Type B pancreatic cell (in vitro differentiated cells): ENCODE results near the gene ZNF438. TPM values are rescaled to one million over a fixed set of nuclear protein-coding genes. Genes with fewer than 3 reads are reported as not detected.

Experiments used
- DNase-seq: peaks from one replicate; pipeline ENCODE4 v3.0.0; 2021; ENCODE audit warnings: mixed read lengths; ENCODE audit not compliant: unreplicated experiment; ENCODE audit errors: extremely low spot score
- H3K27ac Mint-ChIP-seq: 2 replicates; pipeline ENCODE4 v1.8.0; 2021; ENCODE audit warnings: mild to moderate bottlenecking, mixed read lengths
- H3K27me3 Mint-ChIP-seq: 2 replicates; pipeline ENCODE4 v1.8.0; 2021; ENCODE audit warnings: mixed read lengths
- H3K36me3 Mint-ChIP-seq: 2 replicates; pipeline ENCODE4 v1.8.0; 2021; ENCODE audit warnings: mixed read lengths
- H3K4me1 Mint-ChIP-seq: one replicate; pipeline ENCODE4 v1.8.0; 2021; ENCODE audit warnings: mixed read lengths; ENCODE audit not compliant: unreplicated experiment
- H3K4me3 Mint-ChIP-seq: 2 replicates; pipeline ENCODE4 v1.8.0; 2021; ENCODE audit warnings: mild to moderate bottlenecking, mixed read lengths
- H3K9me3 Mint-ChIP-seq: 2 replicates; pipeline ENCODE4 v1.8.0; 2021; ENCODE audit warnings: mixed read lengths
- total RNA-seq: library from RNA; stranded (reverse); gene quantifications from 2 replicates; pipeline ENCODE4 v1.2.1, GENCODE V29; 2021; ENCODE audit warnings: low replicate concordance
- TF ChIP-seq, protein P1 (sequence below): fragments of 200-600 bp; sonication (generic); conservative IDR thresholded peaks from 2 replicates; pipeline ENCODE4 v1.5.0; 2021; ENCODE audit warnings: antibody characterized with exemption, mild to moderate bottlenecking

ZNF438 gene
- total RNA-seq, 1 donor from 2014 or later: 3.7 TPM

DNA sequence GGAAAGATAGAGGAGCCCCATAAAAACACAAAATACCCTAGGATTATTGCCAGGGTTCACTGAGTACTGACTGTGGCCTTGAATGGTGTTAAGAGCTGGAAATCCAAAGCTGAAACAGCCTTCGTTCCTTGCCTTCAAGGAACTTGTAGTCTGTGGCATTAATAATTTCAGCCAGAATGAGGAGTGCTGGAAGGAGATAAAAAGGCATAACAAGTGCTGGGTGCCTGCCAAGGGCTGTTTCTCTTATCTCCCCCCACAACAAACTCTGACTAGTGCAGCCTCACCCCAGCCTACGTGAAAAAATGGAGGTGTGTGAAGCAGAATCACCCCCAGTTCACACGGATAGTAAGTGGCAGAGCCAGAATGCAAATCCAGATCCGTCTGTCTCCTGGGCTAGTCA is 203.0 kb downstream of the ZNF438 start:
- H3K27ac Mint-ChIP-seq: no peak overlapping the region
- H3K4me3 Mint-ChIP-seq: no peak overlapping the region
- peaks cover 51% of the 10 kb centered on the region for H3K4me1 Mint-ChIP-seq
- H3K27me3 Mint-ChIP-seq: no peaks in the 10 kb centered on the region
- no peaks in the 10 kb centered on the region for H3K36me3 Mint-ChIP-seq
- H3K9me3 Mint-ChIP-seq: peaks cover 5% of the 10 kb centered on the region
- TF ChIP-seq, protein P1, sequence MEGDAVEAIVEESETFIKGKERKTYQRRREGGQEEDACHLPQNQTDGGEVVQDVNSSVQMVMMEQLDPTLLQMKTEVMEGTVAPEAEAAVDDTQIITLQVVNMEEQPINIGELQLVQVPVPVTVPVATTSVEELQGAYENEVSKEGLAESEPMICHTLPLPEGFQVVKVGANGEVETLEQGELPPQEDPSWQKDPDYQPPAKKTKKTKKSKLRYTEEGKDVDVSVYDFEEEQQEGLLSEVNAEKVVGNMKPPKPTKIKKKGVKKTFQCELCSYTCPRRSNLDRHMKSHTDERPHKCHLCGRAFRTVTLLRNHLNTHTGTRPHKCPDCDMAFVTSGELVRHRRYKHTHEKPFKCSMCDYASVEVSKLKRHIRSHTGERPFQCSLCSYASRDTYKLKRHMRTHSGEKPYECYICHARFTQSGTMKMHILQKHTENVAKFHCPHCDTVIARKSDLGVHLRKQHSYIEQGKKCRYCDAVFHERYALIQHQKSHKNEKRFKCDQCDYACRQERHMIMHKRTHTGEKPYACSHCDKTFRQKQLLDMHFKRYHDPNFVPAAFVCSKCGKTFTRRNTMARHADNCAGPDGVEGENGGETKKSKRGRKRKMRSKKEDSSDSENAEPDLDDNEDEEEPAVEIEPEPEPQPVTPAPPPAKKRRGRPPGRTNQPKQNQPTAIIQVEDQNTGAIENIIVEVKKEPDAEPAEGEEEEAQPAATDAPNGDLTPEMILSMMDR: no peak
- DNase-seq: no peak

GRCh38 chr10:30828164-30828563 is 203.5 kb downstream of the ZNF438 start:
- TF ChIP-seq, protein P1: no peak
- no peaks in the 10 kb centered on the region for H3K36me3 Mint-ChIP-seq
- no peak overlapping the region for H3K27ac Mint-ChIP-seq
- H3K4me3 Mint-ChIP-seq: no peak overlapping the region
- peaks cover 5% of the 10 kb centered on the region for H3K9me3 Mint-ChIP-seq
- no peaks in the 10 kb centered on the region for H3K27me3 Mint-ChIP-seq
- peaks cover 47% of the 10 kb centered on the region for H3K4me1 Mint-ChIP-seq
- no peak for DNase-seq

GRCh38 chr10:30827531-30828120 is 204.0 kb downstream of the ZNF438 start:
- TF ChIP-seq, protein P1: no peak
- Mint-ChIP-seq H3K27me3 (no peaks in the 10 kb centered on the region), H3K4me3 (no peak overlapping the region), H3K36me3 (no peaks in the 10 kb centered on the region), H3K27ac (no peak overlapping the region), H3K9me3 (peaks cover 5% of the 10 kb centered on the region), H3K4me1 (peaks cover 46% of the 10 kb centered on the region)
- no peak for DNase-seq

GRCh38 chr10:30826679-30827078 is 205.0 kb downstream of the ZNF438 start:
- TF ChIP-seq, protein P1: no peak
- Mint-ChIP-seq H3K4me1 (peaks cover 41% of the 10 kb centered on the region), H3K36me3 (no peaks in the 10 kb centered on the region), H3K9me3 (no peaks in the 10 kb centered on the region), H3K27me3 (no peaks in the 10 kb centered on the region), H3K27ac (no peak overlapping the region), H3K4me3 (no peak overlapping the region)
- DNase-seq: no peak

DNA sequence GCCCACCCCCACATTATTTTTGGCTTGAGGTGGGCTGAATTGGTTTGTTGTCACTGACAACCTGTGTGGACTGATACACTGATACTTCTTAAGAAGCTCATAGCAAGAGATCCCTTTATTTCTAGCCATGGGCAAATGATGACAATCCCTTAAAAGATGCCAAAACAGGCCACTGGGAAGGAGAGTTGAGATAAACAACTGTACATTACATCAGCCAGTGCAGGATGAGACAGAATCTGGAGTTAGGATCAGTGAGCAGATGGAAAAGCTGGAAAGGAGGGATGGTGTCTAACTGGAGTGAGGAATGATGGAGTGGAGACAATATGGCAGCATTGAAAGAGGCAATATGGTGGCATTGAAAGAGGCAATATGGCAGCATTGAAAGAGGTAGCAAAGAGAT is 206.2 kb downstream of the ZNF438 start:
- H3K36me3 Mint-ChIP-seq: no peaks in the 10 kb centered on the region
- no peaks in the 10 kb centered on the region for H3K27me3 Mint-ChIP-seq
- TF ChIP-seq, protein P1: no peak
- H3K4me1 Mint-ChIP-seq: peaks cover 39% of the 10 kb centered on the region
- H3K9me3 Mint-ChIP-seq: no peaks in the 10 kb centered on the region
- no peak overlapping the region for H3K4me3 Mint-ChIP-seq
- DNase-seq: no peak
- no peak overlapping the region for H3K27ac Mint-ChIP-seq

DNA sequence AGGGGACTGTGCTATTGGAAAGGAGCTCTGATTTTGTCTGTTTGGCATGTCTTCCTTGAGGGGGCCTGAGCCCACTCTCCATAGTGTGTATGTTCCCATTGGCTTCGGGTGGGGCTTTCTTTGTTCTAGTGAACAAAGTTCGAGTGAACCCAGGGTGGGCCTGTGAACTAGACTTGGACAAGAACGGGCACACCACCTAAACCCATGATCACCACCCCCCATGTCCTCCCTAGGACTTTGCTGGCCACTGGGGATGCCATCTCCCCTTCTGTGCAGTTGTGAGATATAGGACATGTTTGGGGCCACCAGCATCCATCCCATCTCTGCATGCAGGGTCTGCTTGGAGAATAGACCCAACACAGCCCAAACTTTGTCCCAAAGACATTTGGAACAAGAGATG is 206.6 kb downstream of the ZNF438 start:
- Mint-ChIP-seq H3K4me3 (no peak overlapping the region), H3K27me3 (no peaks in the 10 kb centered on the region), H3K27ac (no peak overlapping the region), H3K36me3 (no peaks in the 10 kb centered on the region), H3K4me1 (peaks cover 39% of the 10 kb centered on the region), H3K9me3 (no peaks in the 10 kb centered on the region)
- DNase-seq: no peak
- TF ChIP-seq, protein P1: no peak
